ENCODE results near the gene NTM.

Gene NTM

GRCh38 chr11:131372234-131372962 is 2.0 kb downstream of the NTM start:
- no peak for DNase-seq (ENCODE audit: low read depth, low spot score)
- no peak overlapping the region for H3K27ac ChIP-seq

GRCh38 chr11:131373095-131373725 is 2.8 kb downstream of the NTM start:
- H3K27ac ChIP-seq, result no peak overlapping the region
- no peak for DNase-seq (ENCODE audit: low read depth, low spot score)

GRCh38 chr11:131373756-131374155 is 3.3 kb downstream of the NTM start:
- DNase-seq (ENCODE audit: low read depth, low spot score), result no peak
- H3K27ac ChIP-seq, result no peak overlapping the region

- DNase-seq (ENCODE audit: low read depth, low spot score), result no peak
These were observed 5.0 kb downstream of the NTM start for GRCh38 chr11:131375421-131375820.

GRCh38 chr11:131375915-131376314 is 5.5 kb downstream of the NTM start:
- DNase-seq (ENCODE audit: low read depth, low spot score), result no peak
- no peak overlapping the region for H3K27ac ChIP-seq

More at GRCh38 chr11:131375421-131375820, 5.0 kb downstream of the NTM start:
- no peak overlapping the region for H3K27ac ChIP-seq

DNA sequence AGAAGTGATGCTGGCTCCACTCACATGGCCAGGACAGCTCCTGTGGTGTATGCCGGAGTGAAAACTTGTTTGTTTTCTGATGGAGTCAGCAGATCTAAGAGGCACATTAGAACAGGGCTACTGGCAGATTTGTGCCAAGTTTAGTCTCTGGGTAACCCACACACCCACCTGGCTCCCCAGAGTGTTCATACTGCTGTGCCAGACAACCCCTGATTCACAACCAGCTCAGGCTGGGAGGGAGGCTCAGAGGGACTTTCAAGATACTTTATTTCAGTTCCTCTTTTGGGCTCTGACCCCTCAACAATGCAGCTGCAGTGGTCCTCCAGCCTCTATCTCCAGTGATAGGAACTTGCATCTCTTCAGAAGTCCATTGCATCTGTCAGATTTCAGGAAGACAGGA is 8.5 kb downstream of the NTM start:
- no peak for DNase-seq (ENCODE audit: low read depth, low spot score)
- no peak overlapping the region for H3K27ac ChIP-seq

DNA sequence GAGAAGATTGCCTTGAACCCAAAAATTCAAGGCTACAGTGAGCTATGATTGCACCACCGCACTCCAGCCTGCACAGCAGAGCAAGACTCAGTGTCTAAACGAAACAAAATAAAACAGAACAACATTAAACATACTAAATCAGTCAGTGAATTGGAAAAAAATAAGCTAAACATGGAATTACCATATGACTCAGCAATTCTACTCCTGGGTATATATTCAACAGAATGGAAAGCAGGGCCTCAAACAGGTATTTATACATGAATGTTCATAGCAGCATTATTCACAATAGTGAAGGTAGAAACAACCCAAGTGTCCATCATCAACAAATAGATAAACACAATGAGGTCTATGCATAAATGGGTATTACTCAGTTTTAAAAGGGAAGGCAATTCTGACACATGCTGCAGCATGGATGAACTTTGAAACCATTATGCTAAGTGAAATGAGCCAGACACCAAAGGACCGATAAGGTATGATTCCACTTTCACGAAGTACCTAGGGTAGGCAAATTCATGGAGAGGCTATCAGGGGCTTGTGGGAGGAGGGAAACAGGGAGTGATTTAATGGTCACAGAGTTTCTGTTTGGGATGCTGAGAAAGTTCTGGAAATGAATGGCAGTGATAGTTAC is 15.5 kb downstream of the NTM start:
- DNase-seq (ENCODE audit: low read depth, low spot score), result no peak
- H3K27ac ChIP-seq, result no peak overlapping the region

DNA sequence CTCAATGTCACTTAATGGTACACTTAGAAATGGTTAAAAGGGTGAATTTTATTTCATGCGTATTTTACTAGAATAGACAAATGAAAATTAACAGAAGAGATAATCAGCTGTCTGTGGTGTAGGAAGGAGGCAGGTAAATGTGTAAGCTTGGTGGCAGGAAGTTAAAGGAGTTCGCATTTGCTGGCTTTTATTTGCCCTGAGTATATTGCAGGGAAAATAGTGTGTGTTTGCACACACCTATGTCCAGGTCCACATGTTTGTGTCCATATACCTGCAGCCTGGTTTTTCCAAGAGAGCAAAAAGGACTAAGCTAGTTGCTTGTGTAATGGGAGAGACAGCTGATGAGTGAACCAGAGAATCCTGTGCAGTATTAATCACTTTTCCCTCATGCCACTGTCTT is 16.0 kb downstream of the NTM start:
- no peak for DNase-seq (ENCODE audit: low read depth, low spot score)
- H3K27ac ChIP-seq, result no peak overlapping the region

- no peak overlapping the region for H3K27ac ChIP-seq
- no peak for DNase-seq (ENCODE audit: low read depth, low spot score)
These were observed 17.6 kb downstream of the NTM start for GRCh38 chr11:131388030-131388429.

DNA sequence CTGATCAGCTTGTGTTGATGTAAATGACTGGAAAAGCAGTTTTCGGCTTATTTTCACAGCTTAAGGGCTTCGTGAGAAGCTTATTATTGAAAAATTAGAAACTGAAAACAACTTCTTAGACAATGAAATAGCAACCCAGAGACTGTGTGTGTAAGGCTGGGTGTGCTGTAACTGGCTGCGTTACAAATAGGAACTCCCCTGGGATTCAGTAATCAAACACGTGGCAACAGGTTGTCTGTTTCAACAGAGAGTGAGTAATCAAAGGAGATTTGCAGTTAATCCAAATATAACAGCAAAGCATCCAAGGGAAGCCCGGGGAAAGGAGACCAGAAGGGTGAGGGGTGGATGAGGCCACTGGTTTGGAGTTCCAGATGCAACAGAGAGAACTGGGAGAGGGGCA is 19.2 kb downstream of the NTM start:
- no peak overlapping the region for H3K27ac ChIP-seq
- no peak for DNase-seq (ENCODE audit: low read depth, low spot score)

DNA sequence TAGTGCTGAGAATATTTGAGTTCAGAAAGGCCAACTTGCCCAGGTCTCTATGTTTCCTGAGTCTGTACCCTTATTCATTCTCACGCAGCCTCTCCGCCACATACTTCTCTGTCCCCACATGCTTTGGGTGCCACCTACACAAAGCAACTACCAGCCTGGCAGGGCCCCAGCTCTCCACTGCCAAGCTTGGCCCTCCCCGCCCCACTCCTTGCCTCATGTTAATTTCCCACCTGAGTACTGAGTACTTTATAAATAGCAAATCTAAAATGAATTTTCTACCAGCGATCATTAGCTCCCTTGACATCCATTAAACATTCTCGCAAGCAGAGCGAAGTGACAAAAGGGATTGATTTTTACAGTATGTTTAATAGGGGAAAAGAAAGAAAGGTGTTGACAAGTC is 20.8 kb downstream of the NTM start:
- no peak for DNase-seq (ENCODE audit: low read depth, low spot score)
- no peak overlapping the region for H3K27ac ChIP-seq

DNA sequence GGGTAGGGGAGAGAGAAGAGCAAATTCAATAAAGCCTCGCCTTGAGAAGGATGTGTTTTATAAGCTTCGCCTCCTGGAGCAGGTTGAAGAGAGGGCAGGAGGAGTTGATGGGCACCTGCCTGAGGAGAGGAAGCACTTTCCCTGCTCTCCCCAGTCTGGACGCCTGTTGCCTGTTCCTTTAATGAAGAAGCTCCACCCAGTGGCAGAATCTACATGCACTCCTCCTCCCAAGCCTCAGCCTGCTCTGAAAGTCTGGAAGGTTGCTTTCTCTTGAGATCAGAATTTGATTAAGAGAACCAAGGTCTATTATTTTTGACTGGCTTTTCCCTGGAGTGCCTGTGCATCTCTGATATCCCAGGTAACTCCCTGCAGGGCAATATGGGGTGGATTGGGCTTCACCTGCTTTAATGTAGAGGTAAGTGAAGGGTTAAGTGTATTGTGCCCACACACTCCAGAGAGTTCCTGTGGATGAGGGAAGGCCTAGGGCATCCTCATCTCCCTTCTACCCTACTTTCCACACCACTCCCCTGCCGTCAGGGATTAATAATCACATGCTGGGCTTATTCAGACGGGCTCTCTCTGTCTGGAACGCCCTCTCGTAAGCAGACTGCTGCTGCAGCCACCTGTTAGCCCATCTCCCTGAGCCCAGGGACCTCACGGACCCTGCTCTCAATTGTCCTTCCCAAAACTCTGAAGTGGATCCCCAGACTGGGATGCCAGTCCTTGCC is 22.3 kb downstream of the NTM start:
- no peak for DNase-seq (ENCODE audit: low read depth, low spot score)
- H3K27ac ChIP-seq, result no peak overlapping the region

GRCh38 chr11:131393691-131394090 is 23.3 kb downstream of the NTM start:
- no peak for DNase-seq (ENCODE audit: low read depth, low spot score)
- H3K27ac ChIP-seq, result no peak overlapping the region

GRCh38 chr11:131397675-131398074 is 27.3 kb downstream of the NTM start:
- no peak overlapping the region for H3K27ac ChIP-seq

DNA sequence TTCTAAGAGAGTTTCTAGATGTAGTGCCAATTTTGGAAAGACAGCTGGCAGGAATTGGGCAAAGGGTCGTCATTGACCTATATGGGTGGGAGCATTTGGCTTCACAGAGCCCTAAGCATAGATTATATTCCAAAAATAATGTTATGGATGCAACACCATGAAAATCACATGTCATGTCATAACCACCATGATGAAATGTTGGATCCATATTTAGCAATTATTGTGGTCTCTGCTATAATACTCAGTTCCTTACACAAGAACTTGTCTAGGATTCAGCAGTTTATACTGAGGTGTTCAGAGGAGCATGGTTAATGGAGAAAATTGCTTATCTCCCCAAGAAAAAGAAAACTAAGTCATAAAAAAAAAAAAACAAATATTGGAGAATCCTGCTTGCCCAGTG is 31.6 kb downstream of the NTM start:
- no peak for DNase-seq (ENCODE audit: low read depth, low spot score)
- H3K27ac ChIP-seq, result no peak overlapping the region

More at GRCh38 chr11:131397675-131398074, 27.3 kb downstream of the NTM start:
- DNase-seq (ENCODE audit: low read depth, low spot score), result no peak

DNA sequence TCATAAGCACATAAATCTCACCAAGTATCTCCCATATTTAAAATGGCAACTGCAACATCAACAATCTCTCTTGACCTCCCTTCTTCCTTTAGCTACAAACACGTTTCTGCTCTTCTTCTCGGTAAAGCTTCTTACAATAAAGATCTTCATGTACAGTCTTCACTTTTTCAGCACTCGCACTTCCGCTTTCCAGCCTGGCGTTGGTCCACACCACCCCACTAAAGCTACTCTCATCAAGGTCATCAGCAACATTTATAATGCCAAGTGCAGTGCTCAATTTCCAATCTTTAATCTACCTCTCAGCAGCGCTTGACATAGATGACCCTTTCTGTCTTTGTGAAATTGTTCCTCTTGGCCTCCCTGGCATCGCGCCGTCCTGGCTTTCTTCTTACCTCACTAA is 33.6 kb downstream of the NTM start:
- no peak overlapping the region for H3K27ac ChIP-seq
- no peak for DNase-seq (ENCODE audit: low read depth, low spot score)

GRCh38 chr11:131408025-131408640 is 37.7 kb downstream of the NTM start:
- DNase-seq (ENCODE audit: low read depth, low spot score), result no peak
- no peak overlapping the region for H3K27ac ChIP-seq

DNA sequence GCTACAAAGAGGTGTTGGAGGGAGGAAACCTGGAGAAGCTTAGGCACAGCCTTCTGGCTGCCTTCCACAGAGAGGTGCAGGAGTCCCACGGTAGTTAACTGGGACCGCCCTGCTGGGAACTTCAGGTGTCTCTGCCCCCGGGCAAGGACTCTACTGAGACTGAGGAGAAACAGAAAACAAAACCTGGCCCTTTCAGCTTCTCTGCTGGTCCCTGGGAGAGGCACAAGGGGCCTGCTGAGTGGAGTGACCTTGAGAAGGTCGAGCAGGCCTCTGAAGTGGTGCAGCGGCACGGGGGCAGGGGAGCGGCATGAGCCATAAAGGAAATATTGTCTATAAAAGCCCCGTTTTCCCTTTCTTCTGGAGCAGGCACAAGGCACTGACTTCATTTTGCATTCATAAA is 38.9 kb downstream of the NTM start:
- no peak for DNase-seq (ENCODE audit: low read depth, low spot score)
- H3K27ac ChIP-seq, result no peak overlapping the region

- DNase-seq (ENCODE audit: low read depth, low spot score), result no peak
- H3K27ac ChIP-seq, result no peak overlapping the region
These were observed 41.2 kb downstream of the NTM start for GRCh38 chr11:131411636-131412035.

- no peak overlapping the region for H3K27ac ChIP-seq
- DNase-seq (ENCODE audit: low read depth, low spot score), result no peak
These were observed 41.6 kb downstream of the NTM start for GRCh38 chr11:131412061-131412460.

GRCh38 chr11:131413217-131413616 is 42.8 kb downstream of the NTM start:
- no peak overlapping the region for H3K27ac ChIP-seq
- no peak for DNase-seq (ENCODE audit: low read depth, low spot score)
